ENCODE results near the gene NECTIN2.
"Not testable (repeated sequence)": the region's sequence is repeated elsewhere in the genome, so short reads cannot be mapped to it uniquely, and the experiment has no call there.

The NECTIN2 gene

DNA sequence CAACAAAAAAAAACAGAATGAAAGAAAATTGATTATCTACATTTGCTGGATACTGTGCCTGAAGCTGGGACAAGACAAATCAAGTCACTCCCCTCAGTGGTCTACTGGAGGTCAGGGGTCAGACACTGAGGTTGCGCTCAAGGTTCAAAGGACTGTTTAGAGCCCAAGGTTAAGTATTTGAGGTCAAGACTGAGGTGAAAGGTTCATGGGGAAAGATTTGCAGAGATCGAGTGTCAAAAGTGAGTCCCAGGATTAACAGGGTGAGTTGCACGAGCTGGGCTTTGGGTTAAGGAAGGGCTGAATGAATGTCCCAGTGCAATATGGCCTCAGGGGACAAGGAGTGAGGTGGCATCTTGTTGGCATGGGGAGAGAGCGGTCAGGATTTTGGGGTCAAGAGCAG, 41.6 kb downstream of the NECTIN2 start:
- no peak for DNase-seq

DNA sequence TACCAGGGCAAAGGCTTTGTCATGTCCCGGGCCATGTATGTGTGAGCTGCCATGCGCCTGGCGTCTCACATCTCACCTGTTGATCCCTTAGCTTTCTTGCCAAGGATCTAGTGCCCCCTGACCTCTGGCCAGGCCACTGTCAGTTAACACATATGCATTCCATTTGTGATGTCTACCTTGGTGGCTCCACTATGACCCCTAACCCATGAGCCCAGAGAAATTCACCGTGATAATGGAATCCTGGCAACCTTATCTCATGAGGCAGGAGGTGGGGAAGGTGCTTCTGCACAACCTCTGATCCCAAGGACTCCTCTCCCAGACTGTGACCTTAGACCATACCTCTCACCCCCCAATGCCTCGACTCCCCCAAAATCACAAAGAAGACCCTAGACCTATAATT, 42.2 kb downstream of the NECTIN2 start:
- DNase-seq = not testable (repeated sequence)

DNA sequence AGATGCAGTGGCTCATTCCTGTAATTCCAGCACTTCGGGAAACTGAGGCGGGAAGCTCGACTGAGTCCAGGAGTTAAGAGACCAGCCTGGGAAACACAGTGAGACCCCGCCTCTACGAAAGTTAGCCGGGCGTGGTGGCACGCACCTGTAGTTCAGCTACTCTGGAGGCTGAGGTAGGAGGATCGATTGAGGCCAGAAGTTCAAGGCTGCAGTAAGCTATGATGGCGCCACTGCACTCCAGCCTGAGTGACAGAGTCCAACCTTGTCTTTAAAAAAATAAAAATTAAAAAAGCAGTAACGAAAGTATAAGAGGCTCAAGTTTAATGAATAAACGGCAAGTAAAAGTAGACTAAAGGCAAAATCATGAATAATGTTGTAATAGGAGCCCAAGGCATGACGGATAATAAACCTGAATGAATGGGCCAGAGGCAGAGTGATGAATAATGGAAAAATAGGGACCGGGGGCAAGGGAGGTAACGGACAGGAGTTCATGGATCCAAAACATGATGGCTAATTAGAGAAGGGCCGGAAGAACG, 43.8 kb downstream of the NECTIN2 start:
- DNase-seq = no peak

DNA sequence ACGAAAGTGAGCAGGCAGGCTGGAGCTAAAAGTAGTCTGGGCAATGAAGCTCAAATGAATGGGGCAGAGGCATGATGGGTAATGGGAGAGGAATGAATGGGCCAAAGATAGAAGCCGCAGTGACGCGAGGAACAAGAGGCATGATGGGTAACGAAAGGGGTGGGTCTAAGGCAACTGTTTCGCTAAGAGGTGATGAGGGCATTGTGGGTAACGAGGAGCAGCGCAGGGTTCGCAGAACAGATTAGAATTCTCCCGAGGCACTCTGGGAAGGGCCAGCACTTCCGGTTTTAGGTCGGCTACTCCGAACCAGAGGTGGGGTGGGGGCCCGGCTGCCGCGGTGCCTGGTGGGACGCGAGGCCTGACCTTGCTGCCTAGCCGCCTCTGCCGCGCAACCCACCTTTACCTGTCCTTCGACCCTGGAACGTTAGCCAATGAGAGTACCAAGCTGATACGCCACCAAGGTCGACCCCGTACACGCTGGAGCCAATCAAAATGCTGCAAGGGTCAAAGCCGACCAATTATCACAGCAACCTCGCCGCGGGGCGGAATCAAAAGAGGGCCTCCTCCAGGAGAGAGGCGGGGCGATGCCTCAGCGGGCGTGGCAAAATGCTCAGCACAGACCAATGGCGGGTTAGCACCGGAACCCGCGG, 44.4 kb downstream of the NECTIN2 start:
- DNase-seq = peak; percentile 100

DNA sequence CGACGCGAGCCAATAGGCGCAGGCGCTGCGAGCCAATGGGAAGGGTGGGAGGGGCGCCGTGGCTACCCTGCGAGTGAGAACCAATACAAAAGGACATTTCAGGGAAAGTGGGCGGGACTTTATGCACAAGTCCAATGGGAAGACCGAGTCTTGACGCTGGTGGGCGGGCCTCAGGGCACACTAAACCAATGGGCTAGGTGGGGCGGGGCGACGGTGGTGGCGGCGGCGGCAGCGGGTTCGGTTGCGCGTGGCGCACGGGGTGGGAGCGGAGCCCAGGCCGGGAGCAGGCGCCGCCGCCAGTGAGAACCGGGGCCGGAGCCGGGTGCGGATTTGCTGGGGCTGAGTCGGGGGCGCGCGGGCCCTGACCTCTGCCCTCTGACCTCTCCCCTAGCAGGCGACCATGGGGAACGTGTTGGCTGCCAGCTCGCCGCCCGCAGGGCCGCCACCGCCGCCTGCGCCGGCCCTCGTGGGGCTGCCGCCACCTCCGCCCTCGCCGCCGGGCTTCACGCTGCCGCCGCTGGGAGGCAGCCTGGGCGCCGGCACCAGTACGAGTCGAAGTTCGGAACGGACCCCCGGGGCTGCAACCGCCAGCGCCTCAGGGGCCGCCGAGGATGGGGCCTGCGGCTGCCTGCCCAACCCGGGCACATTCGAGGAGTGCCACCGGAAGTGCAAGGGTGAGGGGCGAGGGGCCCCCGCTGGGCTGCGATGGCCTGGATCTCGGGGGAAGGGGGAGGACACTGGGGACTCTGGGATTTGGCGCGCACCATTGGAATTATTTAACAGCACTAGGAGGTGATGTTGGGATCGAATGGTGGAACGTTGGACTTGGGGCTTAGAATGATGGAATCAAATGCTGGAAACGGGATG, 45.2 kb downstream of the NECTIN2 start, which contains the start of gene TOMM40:
TSS of gene TOMM40 (plus strand) at position 239 of the 867 bp plus-strand sequence. CDS start at position 401, 162 bp downstream.
- DNase-seq = no peak

DNA sequence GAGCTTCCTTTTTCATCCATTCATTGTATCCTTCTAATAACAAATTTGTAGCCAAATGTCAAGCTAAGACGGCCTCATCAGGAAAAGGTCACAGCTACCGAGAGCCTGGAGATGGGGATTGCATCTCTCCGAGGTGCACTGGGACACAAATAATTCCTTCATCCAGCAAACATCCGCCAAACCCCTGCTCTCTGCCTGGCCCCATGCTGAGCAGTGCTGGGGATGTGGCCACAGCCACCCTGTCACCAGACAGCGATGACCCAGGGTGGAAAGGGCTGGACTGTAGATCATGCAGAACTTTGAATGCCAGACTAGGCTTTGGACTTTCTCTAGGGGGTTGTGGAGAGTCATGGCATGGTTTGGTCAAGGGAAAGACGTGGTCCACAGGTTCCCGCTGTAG, 46.8 kb downstream of the NECTIN2 start:
- no peak for DNase-seq

DNA sequence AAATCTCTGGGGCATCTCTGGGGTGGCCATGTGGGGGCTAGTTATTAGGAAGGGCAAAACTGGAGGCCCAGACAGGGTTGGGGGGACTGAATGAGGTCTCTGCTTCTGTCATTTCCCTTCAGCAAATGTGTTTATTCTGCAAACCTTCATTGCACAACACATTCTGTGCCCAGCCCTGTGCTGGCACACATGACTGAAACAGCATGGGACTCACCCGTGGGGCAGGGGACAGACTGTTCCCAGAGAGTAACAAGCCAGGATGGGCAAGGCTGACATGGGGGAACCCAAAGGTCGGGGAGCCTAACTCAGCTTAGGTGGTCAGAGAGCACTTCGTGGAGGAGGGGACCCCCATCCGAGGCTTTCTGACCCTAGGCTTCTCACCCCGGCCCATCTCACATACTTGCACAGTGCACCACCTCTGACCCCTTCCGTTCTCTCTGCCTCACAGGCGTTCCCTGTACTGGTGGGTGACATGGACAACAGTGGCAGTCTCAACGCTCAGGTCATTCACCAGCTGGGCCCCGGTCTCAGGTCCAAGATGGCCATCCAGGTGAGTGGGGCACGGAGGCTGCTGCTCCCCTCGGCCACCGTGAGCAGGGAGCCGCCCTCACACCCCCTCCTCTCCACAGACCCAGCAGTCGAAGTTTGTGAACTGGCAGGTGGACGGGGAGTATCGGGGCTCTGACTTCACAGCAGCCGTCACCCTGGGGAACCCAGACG, 47.4 kb downstream of the NECTIN2 start:
- DNase-seq = no peak

DNA sequence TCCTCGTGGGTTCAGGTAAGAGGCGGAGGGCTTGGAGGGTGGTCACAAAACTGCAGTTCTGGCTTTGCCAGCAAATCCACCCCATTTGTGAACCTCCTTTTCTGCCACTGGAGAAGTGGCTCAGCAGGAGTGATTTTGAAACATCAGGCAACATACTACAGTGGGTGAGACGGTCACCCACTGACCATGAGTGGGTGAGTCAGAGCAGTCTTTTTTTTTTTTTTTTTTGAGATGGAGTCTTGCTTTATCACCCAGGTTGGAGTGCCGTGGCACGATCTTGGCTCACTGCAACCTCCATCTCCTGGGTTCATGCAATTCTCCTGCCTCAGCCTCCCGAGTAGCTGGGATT, 47.9 kb downstream of the NECTIN2 start:
- no peak for DNase-seq

DNA sequence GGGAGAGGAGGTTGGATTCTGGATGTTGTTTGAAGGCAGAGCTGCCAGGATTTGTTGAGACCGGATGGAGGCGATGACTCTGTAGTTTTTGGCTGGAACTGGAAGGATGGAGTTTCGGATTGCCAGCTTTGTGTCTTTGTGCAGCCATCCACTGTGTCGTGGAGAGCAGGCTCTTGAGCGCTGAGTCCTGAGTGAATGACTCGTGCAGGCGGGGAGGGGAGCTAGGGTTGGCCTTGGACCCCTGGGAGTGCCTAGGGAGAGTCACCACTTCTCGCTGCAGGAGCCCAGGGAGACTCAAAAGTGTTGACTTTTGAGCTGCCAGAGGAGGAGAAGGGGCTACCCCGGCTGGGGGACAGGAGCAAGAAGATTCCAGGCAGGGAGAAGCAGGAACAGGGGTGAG, 48.8 kb downstream of the NECTIN2 start:
- DNase-seq = no peak

DNA sequence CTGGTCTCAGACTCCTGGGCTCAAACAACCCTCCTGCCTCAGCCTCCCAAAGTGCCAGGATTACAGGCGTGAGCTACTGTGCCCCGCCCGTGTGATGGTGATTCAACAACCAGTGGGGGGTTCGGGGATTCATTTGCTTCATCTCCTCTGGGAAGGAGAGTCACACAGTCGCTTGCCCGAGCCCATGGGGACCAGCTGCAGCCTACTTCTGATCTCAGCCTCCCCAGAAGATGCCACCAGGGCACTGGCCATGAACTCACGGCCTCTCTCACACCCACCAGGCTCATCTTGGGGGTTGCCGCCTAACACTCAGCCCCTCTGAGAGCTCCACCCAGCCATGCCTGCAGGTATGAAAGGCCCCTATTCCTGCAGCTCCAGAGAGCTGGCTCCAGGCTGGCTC, 51.7 kb downstream of the NECTIN2 start:
- DNase-seq = no peak

DNA sequence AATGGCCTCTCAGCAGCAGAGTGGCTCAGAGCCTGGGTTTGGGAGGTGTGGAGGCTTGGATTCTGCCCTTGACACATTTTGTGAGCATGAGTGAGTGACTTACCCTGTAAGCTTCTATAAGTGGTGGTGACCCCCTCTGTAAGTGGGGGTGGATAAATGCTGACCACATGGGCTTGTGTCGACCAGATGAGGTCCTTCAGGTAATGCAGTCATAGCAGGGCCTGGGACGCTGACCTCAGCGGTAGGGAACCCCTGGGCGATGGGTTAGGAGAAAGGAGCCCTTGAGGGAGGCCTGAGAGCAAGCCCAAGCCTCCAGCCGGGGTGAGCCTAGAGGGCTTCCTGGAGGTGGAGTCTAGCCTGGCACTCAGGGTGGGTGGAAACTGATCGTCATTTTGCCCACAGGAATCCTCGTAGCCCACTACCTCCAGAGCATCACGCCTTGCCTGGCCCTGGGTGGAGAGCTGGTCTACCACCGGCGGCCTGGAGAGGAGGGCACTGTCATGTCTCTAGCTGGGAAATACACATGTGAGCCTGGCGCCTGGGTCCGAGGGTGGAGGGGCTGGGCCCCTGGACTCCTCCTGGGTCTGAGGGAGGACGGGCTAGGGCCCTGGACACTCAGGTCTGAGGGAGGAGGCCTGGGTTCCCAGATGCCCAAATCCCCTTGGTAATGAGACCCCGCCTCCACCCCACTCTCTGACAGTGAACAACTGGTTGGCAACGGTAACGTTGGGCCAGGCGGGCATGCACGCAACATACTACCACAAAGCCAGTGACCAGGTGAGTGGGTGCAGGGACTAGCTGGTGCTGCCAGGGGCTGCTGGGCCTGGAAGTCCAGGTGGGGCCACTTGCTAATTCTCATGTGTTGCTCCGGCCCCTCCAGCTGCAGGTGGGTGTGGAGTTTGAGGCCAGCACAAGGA, 54.5 kb downstream of the NECTIN2 start:
- no peak for DNase-seq

DNA sequence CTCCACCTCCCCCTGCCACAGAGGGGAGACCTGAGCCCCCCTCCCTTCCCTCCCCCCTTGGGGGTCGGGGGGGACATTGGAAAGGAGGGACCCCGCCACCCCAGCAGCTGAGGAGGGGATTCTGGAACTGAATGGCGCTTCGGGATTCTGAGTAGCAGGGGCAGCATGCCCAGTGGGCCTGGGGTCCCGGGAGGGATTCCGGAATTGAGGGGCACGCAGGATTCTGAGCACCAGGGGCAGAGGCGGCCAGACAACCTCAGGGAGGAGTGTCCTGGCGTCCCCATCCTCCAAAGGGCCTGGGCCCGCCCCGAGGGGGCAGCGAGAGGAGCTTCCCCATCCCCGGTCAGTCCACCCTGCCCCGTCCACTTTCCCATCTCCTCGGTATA, 57.1 kb downstream of the NECTIN2 start:
- no peak for DNase-seq

DNA sequence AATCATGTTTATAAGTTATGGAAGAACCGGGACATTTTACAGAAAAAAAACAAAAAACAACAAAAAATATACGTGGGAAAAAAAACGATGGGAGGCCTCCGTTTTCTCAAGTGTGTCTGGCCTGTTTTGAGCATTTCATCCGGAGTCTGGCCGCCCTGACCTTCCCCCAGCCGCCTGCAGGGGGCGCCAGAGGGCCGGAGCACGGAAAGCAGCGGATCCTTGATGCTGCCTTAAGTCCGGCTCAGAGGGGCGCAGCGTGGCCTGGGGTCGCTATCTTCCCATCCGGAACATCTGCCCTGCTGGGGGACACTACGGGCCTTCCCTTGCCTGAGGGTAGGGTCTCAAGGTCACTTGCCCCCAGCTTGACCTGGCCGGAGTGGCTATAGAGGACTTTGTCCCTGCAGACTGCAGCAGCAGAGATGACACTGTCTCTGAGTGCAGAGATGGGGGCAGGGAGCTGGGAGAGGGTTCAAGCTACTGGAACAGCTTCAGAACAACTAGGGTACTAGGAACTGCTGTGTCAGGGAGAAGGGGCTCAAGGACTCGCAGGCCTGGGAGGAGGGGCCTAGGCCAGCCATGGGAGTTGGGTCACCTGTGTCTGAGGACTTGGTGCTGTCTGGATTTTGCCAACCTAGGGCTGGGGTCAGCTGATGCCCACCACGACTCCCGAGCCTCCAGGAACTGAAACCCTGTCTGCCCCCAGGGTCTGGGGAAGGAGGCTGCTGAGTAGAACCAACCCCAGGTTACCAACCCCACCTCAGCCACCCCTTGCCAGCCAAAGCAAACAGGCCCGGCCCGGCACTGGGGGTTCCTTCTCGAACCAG, 57.7 kb downstream of the NECTIN2 start:
- DNase-seq = peak; percentile 48

DNA sequence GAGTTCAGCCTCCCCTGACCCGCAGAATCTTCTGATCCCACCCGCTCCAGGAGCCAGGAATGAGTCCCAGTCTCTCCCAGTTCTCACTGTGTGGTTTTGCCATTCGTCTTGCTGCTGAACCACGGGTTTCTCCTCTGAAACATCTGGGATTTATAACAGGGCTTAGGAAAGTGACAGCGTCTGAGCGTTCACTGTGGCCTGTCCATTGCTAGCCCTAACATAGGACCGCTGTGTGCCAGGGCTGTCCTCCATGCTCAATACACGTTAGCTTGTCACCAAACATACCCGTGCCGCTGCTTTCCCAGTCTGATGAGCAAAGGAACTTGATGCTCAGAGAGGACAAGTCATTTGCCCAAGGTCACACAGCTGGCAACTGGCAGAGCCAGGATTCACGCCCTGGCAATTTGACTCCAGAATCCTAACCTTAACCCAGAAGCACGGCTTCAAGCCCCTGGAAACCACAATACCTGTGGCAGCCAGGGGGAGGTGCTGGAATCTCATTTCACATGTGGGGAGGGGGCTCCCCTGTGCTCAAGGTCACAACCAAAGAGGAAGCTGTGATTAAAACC, 58.4 kb downstream of the NECTIN2 start:
- no peak for DNase-seq

DNA sequence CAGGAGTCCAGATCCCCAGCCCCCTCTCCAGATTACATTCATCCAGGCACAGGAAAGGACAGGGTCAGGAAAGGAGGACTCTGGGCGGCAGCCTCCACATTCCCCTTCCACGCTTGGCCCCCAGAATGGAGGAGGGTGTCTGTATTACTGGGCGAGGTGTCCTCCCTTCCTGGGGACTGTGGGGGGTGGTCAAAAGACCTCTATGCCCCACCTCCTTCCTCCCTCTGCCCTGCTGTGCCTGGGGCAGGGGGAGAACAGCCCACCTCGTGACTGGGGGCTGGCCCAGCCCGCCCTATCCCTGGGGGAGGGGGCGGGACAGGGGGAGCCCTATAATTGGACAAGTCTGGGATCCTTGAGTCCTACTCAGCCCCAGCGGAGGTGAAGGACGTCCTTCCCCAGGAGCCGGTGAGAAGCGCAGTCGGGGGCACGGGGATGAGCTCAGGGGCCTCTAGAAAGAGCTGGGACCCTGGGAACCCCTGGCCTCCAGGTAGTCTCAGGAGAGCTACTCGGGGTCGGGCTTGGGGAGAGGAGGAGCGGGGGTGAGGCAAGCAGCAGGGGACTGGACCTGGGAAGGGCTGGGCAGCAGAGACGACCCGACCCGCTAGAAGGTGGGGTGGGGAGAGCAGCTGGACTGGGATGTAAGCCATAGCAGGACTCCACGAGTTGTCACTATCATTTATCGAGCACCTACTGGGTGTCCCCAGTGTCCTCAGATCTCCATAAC, 59.5 kb downstream of the NECTIN2 start, which contains the start of gene APOE:
TSS of gene APOE (plus strand) at position 360 of the 724 bp plus-strand sequence. CDS start 829 bp downstream, outside the sequence.
- no peak for DNase-seq

DNA sequence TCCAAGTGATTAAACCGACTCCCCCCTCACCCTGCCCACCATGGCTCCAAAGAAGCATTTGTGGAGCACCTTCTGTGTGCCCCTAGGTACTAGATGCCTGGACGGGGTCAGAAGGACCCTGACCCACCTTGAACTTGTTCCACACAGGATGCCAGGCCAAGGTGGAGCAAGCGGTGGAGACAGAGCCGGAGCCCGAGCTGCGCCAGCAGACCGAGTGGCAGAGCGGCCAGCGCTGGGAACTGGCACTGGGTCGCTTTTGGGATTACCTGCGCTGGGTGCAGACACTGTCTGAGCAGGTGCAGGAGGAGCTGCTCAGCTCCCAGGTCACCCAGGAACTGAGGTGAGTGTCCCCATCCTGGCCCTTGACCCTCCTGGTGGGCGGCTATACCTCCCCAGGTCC, 61.5 kb downstream of the NECTIN2 start:
- no peak for DNase-seq

DNA sequence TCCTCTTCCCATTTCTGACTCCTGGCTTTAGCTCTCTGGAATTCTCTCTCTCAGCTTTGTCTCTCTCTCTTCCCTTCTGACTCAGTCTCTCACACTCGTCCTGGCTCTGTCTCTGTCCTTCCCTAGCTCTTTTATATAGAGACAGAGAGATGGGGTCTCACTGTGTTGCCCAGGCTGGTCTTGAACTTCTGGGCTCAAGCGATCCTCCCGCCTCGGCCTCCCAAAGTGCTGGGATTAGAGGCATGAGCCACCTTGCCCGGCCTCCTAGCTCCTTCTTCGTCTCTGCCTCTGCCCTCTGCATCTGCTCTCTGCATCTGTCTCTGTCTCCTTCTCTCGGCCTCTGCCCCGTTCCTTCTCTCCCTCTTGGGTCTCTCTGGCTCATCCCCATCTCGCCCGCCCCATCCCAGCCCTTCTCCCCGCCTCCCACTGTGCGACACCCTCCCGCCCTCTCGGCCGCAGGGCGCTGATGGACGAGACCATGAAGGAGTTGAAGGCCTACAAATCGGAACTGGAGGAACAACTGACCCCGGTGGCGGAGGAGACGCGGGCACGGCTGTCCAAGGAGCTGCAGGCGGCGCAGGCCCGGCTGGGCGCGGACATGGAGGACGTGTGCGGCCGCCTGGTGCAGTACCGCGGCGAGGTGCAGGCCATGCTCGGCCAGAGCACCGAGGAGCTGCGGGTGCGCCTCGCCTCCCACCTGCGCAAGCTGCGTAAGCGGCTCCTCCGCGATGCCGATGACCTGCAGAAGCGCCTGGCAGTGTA, 62.2 kb downstream of the NECTIN2 start:
- no peak for DNase-seq

DNA sequence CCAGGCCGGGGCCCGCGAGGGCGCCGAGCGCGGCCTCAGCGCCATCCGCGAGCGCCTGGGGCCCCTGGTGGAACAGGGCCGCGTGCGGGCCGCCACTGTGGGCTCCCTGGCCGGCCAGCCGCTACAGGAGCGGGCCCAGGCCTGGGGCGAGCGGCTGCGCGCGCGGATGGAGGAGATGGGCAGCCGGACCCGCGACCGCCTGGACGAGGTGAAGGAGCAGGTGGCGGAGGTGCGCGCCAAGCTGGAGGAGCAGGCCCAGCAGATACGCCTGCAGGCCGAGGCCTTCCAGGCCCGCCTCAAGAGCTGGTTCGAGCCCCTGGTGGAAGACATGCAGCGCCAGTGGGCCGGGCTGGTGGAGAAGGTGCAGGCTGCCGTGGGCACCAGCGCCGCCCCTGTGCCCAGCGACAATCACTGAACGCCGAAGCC, 62.8 kb downstream of the NECTIN2 start:
- no peak for DNase-seq

DNA sequence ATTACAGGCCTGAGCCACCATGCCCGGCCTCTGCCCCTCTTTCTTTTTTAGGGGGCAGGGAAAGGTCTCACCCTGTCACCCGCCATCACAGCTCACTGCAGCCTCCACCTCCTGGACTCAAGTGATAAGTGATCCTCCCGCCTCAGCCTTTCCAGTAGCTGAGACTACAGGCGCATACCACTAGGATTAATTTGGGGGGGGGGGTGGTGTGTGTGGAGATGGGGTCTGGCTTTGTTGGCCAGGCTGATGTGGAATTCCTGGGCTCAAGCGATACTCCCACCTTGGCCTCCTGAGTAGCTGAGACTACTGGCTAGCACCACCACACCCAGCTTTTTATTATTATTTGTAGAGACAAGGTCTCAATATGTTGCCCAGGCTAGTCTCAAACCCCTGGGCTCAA, 63.7 kb downstream of the NECTIN2 start:
- DNase-seq = no peak

Data from KG1 (cell line).